Vagina (tissue), 2 donors: Measurements from ENCODE around the gene PIK3R5.

ENCODE experiments used
- POLR2AphosphoS5 ChIP-seq, 2 donors: sonication (generic); formaldehyde crosslinking; IDR thresholded peaks; one replicate each; pipeline ENCODE4 v1.9.0; 2017; ENCODE audit warnings: antibody characterized with exemption in 2 of 2, mild to moderate bottlenecking in 2 of 2, low read depth in 1 of 2; ENCODE audit not compliant: insufficient read depth in 1 of 2
- TF ChIP-seq, protein P1 (sequence below), 3 experiments: fragments of 450-650 bp in 2 of 3; fragments of 200-600 bp in 1 of 3; sonication (generic) in 1 of 3; IDR thresholded peaks; one replicate each; pipeline ENCODE4 v1.5.1; 2017 to 2019; ENCODE audit warnings: antibody characterized with exemption in 3 of 3, mild to moderate bottlenecking in 2 of 3, moderate library complexity in 2 of 3

DNA sequence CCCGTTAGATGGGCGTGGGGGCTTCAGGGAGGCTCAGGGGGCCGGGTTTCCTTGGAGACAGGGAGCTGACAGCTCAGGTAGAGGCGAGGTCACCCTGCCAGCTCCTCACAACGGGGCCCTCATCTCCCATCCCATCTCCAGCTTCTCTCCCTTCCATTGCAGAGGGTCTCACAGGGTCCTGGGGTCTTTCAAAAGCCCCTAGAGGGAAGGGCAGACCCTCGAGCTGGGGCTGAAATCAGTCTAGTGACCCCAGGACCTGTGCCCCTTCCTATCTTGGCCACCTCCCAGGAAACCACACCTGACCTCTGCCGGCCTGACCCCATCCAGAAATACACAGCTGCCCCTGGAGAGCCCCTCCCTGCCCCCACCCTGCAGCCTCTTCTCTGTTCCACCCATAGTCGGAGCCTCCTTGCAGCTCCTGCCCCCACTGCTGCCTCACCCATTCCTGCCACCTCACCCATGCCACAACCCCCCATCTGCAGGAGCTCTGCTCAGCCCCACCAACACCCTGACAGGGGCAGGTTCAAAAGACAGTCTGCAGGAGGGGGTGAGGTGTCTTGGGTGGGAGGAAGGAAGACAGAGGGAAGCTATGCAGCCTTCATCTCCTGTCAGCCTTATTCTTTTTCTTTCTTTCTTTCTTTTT, 23.4 kb downstream of the PIK3R5 start:
- no peak for TF ChIP-seq POLR2AphosphoS5 (IDR thresholded peaks at IDR 0.05; ENCODE audit: insufficient read depth in 1 of 2, low read depth in 1 of 2)
- TF ChIP-seq, protein P1, sequence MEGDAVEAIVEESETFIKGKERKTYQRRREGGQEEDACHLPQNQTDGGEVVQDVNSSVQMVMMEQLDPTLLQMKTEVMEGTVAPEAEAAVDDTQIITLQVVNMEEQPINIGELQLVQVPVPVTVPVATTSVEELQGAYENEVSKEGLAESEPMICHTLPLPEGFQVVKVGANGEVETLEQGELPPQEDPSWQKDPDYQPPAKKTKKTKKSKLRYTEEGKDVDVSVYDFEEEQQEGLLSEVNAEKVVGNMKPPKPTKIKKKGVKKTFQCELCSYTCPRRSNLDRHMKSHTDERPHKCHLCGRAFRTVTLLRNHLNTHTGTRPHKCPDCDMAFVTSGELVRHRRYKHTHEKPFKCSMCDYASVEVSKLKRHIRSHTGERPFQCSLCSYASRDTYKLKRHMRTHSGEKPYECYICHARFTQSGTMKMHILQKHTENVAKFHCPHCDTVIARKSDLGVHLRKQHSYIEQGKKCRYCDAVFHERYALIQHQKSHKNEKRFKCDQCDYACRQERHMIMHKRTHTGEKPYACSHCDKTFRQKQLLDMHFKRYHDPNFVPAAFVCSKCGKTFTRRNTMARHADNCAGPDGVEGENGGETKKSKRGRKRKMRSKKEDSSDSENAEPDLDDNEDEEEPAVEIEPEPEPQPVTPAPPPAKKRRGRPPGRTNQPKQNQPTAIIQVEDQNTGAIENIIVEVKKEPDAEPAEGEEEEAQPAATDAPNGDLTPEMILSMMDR (IDR thresholded peaks at IDR 0.05) = no peak
